Gastroesophageal sphincter (tissue), 4 donors: ENCODE measurements around the gene UEVLD. TPM values are rescaled to one million over a fixed set of nuclear protein-coding genes. Genes with fewer than 3 reads are reported as not detected.

Experiments
- ATAC-seq: fragments of 150-250 bp; one replicate; pipeline ENCODE4 v1.9.1; 2016; ENCODE audit warnings: mild to moderate bottlenecking, moderate library complexity
- H3K27ac ChIP-seq, 4 donors: fragments of 200-600 bp; sonication (generic) in 3 of 4; 1 replicate in 3 of 4; 2 replicates in 1 of 4; pipeline ENCODE4 v1.5.1; 2016 to 2019
- H3K27me3 ChIP-seq: fragments of 200-600 bp; sonication (generic); one replicate; pipeline ENCODE4 v1.5.1; 2019
- H3K36me3 ChIP-seq, 2 donors: fragments of 200-600 bp; sonication (generic); one replicate each; pipeline ENCODE4 v1.5.1; 2019; ENCODE audit warnings: control low read depth in 1 of 2
- H3K4me1 ChIP-seq, 3 donors: fragments of 200-600 bp; sonication (generic); 1 replicate in 2 of 3; 2 replicates in 1 of 3; pipeline ENCODE4 v1.5.1; 2016 to 2019; ENCODE audit warnings: control low read depth in 2 of 3
- H3K4me3 ChIP-seq, 2 donors: fragments of 200-600 bp; sonication (generic); one replicate each; pipeline ENCODE4 v1.5.1; 2019; ENCODE audit warnings: mild to moderate bottlenecking in 1 of 2, moderate library complexity in 1 of 2
- H3K9me3 ChIP-seq, 3 donors: fragments of 200-600 bp; sonication (generic); one replicate each; pipeline ENCODE4 v1.5.1; 2017 to 2019; ENCODE audit warnings: control low read depth in 2 of 3
- CTCF ChIP-seq, 4 experiments: fragments of 200-600 bp in 2 of 4; fragments of 450-650 bp in 2 of 4; sonication (generic) in 1 of 4; IDR thresholded peaks; one replicate each; pipeline ENCODE4 v1.5.1; 2017 to 2019; ENCODE audit warnings: antibody characterized with exemption in 4 of 4, mild to moderate bottlenecking in 2 of 4, moderate library complexity in 2 of 4
- EP300 ChIP-seq: sonication (generic); formaldehyde crosslinking; IDR thresholded peaks from one replicate; pipeline ENCODE4 v1.6.1; 2017; ENCODE audit warnings: antibody characterized with exemption, mild to moderate bottlenecking
- POLR2A ChIP-seq, 2 donors: fragments of 450-650 bp; IDR thresholded peaks; one replicate each; pipeline ENCODE4 v1.6.1; 2017; ENCODE audit warnings: antibody characterized with exemption in 2 of 2, mild to moderate bottlenecking in 2 of 2, moderate library complexity in 1 of 2
- POLR2AphosphoS5 ChIP-seq: sonication (generic); formaldehyde crosslinking; IDR thresholded peaks from one replicate; pipeline ENCODE4 v1.6.1; 2017; ENCODE audit warnings: antibody characterized with exemption
- WGBS, 2 donors: methylation state at CpG; one replicate each; pipeline ENCODE4 v1.1.5; 2018; ENCODE audit warnings: low coverage in 1 of 2; 5-methylcytosine and 5-hydroxymethylcytosine counted together
- total RNA-seq, 4 donors: library from RNA; depleted of rRNA; stranded (reverse); fragments of >200 nt; gene quantifications; one replicate each; pipeline ENCODE4 v1.1.0, GENCODE V29; 2016

The UEVLD gene
- total RNA-seq, 4 donors from 2014 or later, result 33.7 to 45.6 (median 38.9) TPM

GRCh38 chr11:18581825-18582224 lies 6.7 kb downstream of the UEVLD start:
- H3K9me3 ChIP-seq, result no peaks in the 10 kb centered on the region
- ATAC-seq, result no peak
- WGBS, 2 donors, result 76 to 88% methylated on average over 1 of the region's 1 CpG
- peaks cover 0 to 8% (median 0%) of the 10 kb centered on the region in 3 donors for H3K4me1 ChIP-seq
- H3K27me3 ChIP-seq, result no peaks in the 10 kb centered on the region
- no peak overlapping the region for H3K4me3 ChIP-seq
- peaks cover 0 to 27% of the 10 kb centered on the region in 2 donors for H3K36me3 ChIP-seq
- no peak for TF ChIP-seq EP300
- no peak for TF ChIP-seq POLR2A (IDR thresholded peaks at IDR 0.05)
- TF ChIP-seq POLR2AphosphoS5, result no peak
- no peak for TF ChIP-seq CTCF (IDR thresholded peaks at IDR 0.05)
- no peak overlapping the region for H3K27ac ChIP-seq

- ATAC-seq, result no peak
- 69 to 76% methylated on average over 2 of the region's 2 CpGs for WGBS, 2 donors
- no peaks in the 10 kb centered on the region for H3K9me3 ChIP-seq
- H3K4me3 ChIP-seq, result no peak overlapping the region
- H3K36me3 ChIP-seq, result peaks cover 0 to 43% of the 10 kb centered on the region in 2 donors
- no peaks in the 10 kb centered on the region for H3K4me1 ChIP-seq
- TF ChIP-seq POLR2AphosphoS5, result no peak
- TF ChIP-seq CTCF (IDR thresholded peaks at IDR 0.05), result no peak
- no peak for TF ChIP-seq EP300
- no peak for TF ChIP-seq POLR2A (IDR thresholded peaks at IDR 0.05)
- H3K27ac ChIP-seq, result no peak overlapping the region
- no peaks in the 10 kb centered on the region for H3K27me3 ChIP-seq
These were observed 8.3 kb downstream of the UEVLD start for GRCh38 chr11:18580113-18580766.

GRCh38 chr11:18578975-18579598 lies 9.4 kb downstream of the UEVLD start:
- Histone ChIP-seq H3K4me1 (no peaks in the 10 kb centered on the region), H3K27ac (no peak overlapping the region), H3K36me3 (peaks cover 0 to 55% of the 10 kb centered on the region in 2 donors), H3K4me3 (no peak overlapping the region), H3K9me3 (no peaks in the 10 kb centered on the region), H3K27me3 (no peaks in the 10 kb centered on the region)
- 70 to 88% methylated on average over 8 to 11 of the region's 14 CpGs for WGBS, 2 donors
- TF ChIP-seq POLR2AphosphoS5 (no peak), EP300 (no peak), CTCF (IDR thresholded peaks at IDR 0.05) (no peak), POLR2A (IDR thresholded peaks at IDR 0.05) (no peak)
- no peak for ATAC-seq

GRCh38 chr11:18575361-18575760 lies 13.2 kb downstream of the UEVLD start:
- WGBS, 2 donors, result 89 to 90% methylated on average over 1 of the region's 1 CpG
- no peaks in the 10 kb centered on the region for H3K4me1 ChIP-seq
- no peaks in the 10 kb centered on the region for H3K9me3 ChIP-seq
- H3K4me3 ChIP-seq, result no peak overlapping the region
- no peak for TF ChIP-seq CTCF (IDR thresholded peaks at IDR 0.05)
- TF ChIP-seq POLR2AphosphoS5, result no peak
- no peak for TF ChIP-seq POLR2A (IDR thresholded peaks at IDR 0.05)
- TF ChIP-seq EP300, result no peak
- no peak overlapping the region for H3K27ac ChIP-seq
- H3K27me3 ChIP-seq, result no peaks in the 10 kb centered on the region
- ATAC-seq, result no peak
- peaks cover 0 to 92% of the 10 kb centered on the region in 2 donors for H3K36me3 ChIP-seq

- Histone ChIP-seq H3K4me1 (no peaks in the 10 kb centered on the region), H3K27ac (no peak overlapping the region), H3K36me3 (peaks cover 0 to 92% of the 10 kb centered on the region in 2 donors), H3K9me3 (no peaks in the 10 kb centered on the region), H3K4me3 (no peak overlapping the region), H3K27me3 (no peaks in the 10 kb centered on the region)
- no peak for ATAC-seq
- TF ChIP-seq CTCF (IDR thresholded peaks at IDR 0.05) (no peak), POLR2AphosphoS5 (no peak), POLR2A (IDR thresholded peaks at IDR 0.05) (no peak), EP300 (no peak)
- 78 to 79% methylated on average over 3 of the region's 3 CpGs for WGBS, 2 donors
These were observed 21.5 kb downstream of the UEVLD start for GRCh38 chr11:18567081-18567480.
